Retina (tissue), 1 donor: ENCODE data around the gene FTCDNL1.

Experiments used
- DNase-seq: peaks from one replicate; pipeline ENCODE4 v3.0.0-alpha.2; 2016

The FTCDNL1 gene

GRCh38 chr2:199841409-199841808 lies 9.6 kb downstream of the FTCDNL1 start:
- DNase-seq, result no peak

- no peak for DNase-seq
These were observed 12.6 kb downstream of the FTCDNL1 start for GRCh38 chr2:199838399-199838798.

- no peak for DNase-seq
These were observed 14.0 kb downstream of the FTCDNL1 start for GRCh38 chr2:199836943-199837342.

- no peak for DNase-seq
These were observed 17.5 kb downstream of the FTCDNL1 start for GRCh38 chr2:199833525-199833924.

GRCh38 chr2:199830531-199830930 lies 20.5 kb downstream of the FTCDNL1 start:
- DNase-seq, result no peak

- no peak for DNase-seq
These were observed 21.4 kb downstream of the FTCDNL1 start for GRCh38 chr2:199829628-199830027.

- DNase-seq, result no peak
These were observed 31.2 kb downstream of the FTCDNL1 start for GRCh38 chr2:199819746-199820145.

- DNase-seq, result no peak
These were observed 32.2 kb downstream of the FTCDNL1 start for GRCh38 chr2:199818754-199819153.

GRCh38 chr2:199818026-199818425 lies 33.0 kb downstream of the FTCDNL1 start:
- DNase-seq, result no peak

- DNase-seq, result no peak
These were observed 36.2 kb downstream of the FTCDNL1 start for GRCh38 chr2:199814817-199815211.

- no peak for DNase-seq
These were observed 36.7 kb downstream of the FTCDNL1 start for GRCh38 chr2:199814101-199814816.

GRCh38 chr2:199812493-199812892 lies 38.5 kb downstream of the FTCDNL1 start:
- DNase-seq, result no peak

GRCh38 chr2:199811346-199811745 lies 39.6 kb downstream of the FTCDNL1 start:
- DNase-seq, result no peak

GRCh38 chr2:199810422-199811171 lies 40.4 kb downstream of the FTCDNL1 start:
- DNase-seq, result no peak

- no peak for DNase-seq
These were observed 43.0 kb downstream of the FTCDNL1 start for GRCh38 chr2:199807966-199808365.

GRCh38 chr2:199806179-199806578 lies 44.8 kb downstream of the FTCDNL1 start:
- no peak for DNase-seq

GRCh38 chr2:199804831-199805230 lies 46.2 kb downstream of the FTCDNL1 start:
- DNase-seq, result no peak

GRCh38 chr2:199798831-199799580 lies 52.0 kb downstream of the FTCDNL1 start:
- no peak for DNase-seq

- no peak for DNase-seq
These were observed 53.3 kb downstream of the FTCDNL1 start for GRCh38 chr2:199797431-199798403.

GRCh38 chr2:199792381-199792780 lies 58.6 kb downstream of the FTCDNL1 start:
- no peak for DNase-seq

- no peak for DNase-seq
These were observed 59.7 kb downstream of the FTCDNL1 start for GRCh38 chr2:199791326-199791725.

- DNase-seq, result no peak
These were observed 66.5 kb downstream of the FTCDNL1 start for GRCh38 chr2:199784512-199784911.
